ENCODE results near the gene LILRB1. TPM values are rescaled to one million over a fixed set of nuclear protein-coding genes. Genes with fewer than 3 reads are reported as not detected.
"Not testable (repeated sequence)": the region's sequence is repeated elsewhere in the genome, so short reads cannot be mapped to it uniquely, and the experiment has no call there.

LILRB1 gene
- total RNA-seq, 1 donor from 2014 or later = 0.11 TPM

- intact Hi-C loops (cut with micrococcal nuclease) = no loop called here
Measured at GRCh38 chr19:54661846-54662481, 31.7 kb downstream of the LILRB1 start.

- intact Hi-C loops (cut with micrococcal nuclease) = no loop called here
Measured at GRCh38 chr19:54662730-54663129, 32.4 kb downstream of the LILRB1 start, which contains the start of gene LILRB4. LILRB4 (plus strand) TSS chr19:54662985; CDS start chr19:54663034, 49 bp downstream.

- intact Hi-C loops (cut with micrococcal nuclease) = no loop called here
Measured at GRCh38 chr19:54665530-54665929, 35.2 kb downstream of the LILRB1 start.

GRCh38 chr19:54667217-54667616 is 36.9 kb downstream of the LILRB1 start:
- intact Hi-C loops (cut with micrococcal nuclease) = no loop called here

- intact Hi-C loops (cut with micrococcal nuclease) = no loop called here
Measured at GRCh38 chr19:54668353-54668752, 38.1 kb downstream of the LILRB1 start.

GRCh38 chr19:54670576-54671357 is 40.5 kb downstream of the LILRB1 start:
- intact Hi-C loops (cut with micrococcal nuclease) = no loop called here

GRCh38 chr19:54673222-54673621 is 42.9 kb downstream of the LILRB1 start:
- intact Hi-C loops (cut with micrococcal nuclease) = no loop called here

GRCh38 chr19:54674021-54674617 is 43.8 kb downstream of the LILRB1 start:
- intact Hi-C loops (cut with micrococcal nuclease) = no loop called here

GRCh38 chr19:54676210-54676834 is 46.0 kb downstream of the LILRB1 start:
- intact Hi-C loops (cut with micrococcal nuclease) = loop anchor here (1.0 kb wide), 1 partner anchor 195 kb away; no protein-coding TSS in a partner anchor

- intact Hi-C loops (cut with micrococcal nuclease) = no loop called here
Measured at GRCh38 chr19:54677217-54677616, 46.9 kb downstream of the LILRB1 start.

- intact Hi-C loops (cut with micrococcal nuclease) = not testable (repeated sequence)
Measured at GRCh38 chr19:54681596-54681995, 51.3 kb downstream of the LILRB1 start.

DNA sequence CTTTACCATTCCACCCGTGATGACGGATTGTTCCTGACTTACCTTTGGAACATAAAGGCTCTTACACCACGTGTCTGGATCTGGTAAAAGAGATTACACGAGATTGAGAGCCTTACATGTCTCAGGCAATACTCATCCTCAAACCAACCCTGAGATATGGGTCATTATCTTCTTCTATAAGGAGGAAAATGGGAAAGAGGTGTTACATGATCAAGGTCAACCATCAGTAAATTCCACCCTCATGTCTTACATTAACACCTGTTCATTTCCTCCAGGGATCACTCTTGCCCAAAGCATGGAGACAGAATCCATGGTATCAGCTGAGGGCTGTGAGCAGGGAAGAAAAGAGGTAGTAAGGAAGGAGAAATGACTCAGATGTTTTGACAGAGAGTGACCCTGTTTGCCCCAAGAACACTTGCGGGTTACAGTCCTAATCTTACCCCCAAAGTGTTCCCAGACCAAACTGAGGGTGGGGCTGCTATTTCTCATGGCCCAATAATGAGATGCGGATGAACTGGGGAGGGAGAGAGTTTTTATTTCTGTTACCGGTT is 52.1 kb downstream of the LILRB1 start:
- intact Hi-C loops (cut with micrococcal nuclease) = no loop called here

GRCh38 chr19:54684527-54684926 is 54.2 kb downstream of the LILRB1 start:
- intact Hi-C loops (cut with micrococcal nuclease) = no loop called here

Other genes starting within 250 kb of the LILRB1 start
- 0.80 and 1.1 TPM in 2 replicates for gene TTYH1, start 215.0 kb upstream of the LILRB1 start, total RNA-seq
- gene LENG8, start 181.3 kb upstream of the LILRB1 start, total RNA-seq = 201 and 215 TPM in 2 replicates
- 4.9 and 5.0 TPM in 2 replicates for gene LENG9, start 166.7 kb upstream of the LILRB1 start, total RNA-seq
- not detected in 2 replicates for gene CDC42EP5, start 157.2 kb upstream of the LILRB1 start, total RNA-seq
- 10.4 and 13.7 TPM in 2 replicates for gene LAIR2, start 127.7 kb upstream of the LILRB1 start, total RNA-seq
- not detected in 2 replicates for gene LILRA2, start 56.7 kb upstream of the LILRB1 start, total RNA-seq
- not detected in 2 replicates for gene LILRA1, start 36.9 kb upstream of the LILRB1 start, total RNA-seq
- 0.23 and 0.30 TPM in 2 replicates for gene LILRB4, start 32.5 kb downstream of the LILRB1 start, total RNA-seq
- not detected in 2 replicates for gene KIR3DL3, start 94.0 kb downstream of the LILRB1 start, total RNA-seq
- 0.09 TPM in 1 of 2 replicates, not detected in the other for gene KIR2DL3, start 108.0 kb downstream of the LILRB1 start, total RNA-seq
- not detected in 2 replicates for gene KIR2DL1, start 139.3 kb downstream of the LILRB1 start, total RNA-seq
- gene KIR2DL4, start 173.1 kb downstream of the LILRB1 start, total RNA-seq = not detected in 2 replicates
- not detected in 2 replicates for gene KIR3DL1, start 186.0 kb downstream of the LILRB1 start, total RNA-seq
- not detected in 2 replicates for gene KIR2DS4, start 202.2 kb downstream of the LILRB1 start, total RNA-seq
- 0.73 and 0.93 TPM in 2 replicates for gene KIR3DL2, start 220.0 kb downstream of the LILRB1 start, total RNA-seq
- not detected in 2 replicates for gene FCAR, start 243.8 kb downstream of the LILRB1 start, total RNA-seq